Measurements from ENCODE around the gene UTF1. TPM values are rescaled to one million over a fixed set of nuclear protein-coding genes. Genes with fewer than 3 reads are reported as not detected.

The UTF1 gene
- total RNA-seq, 4 donors from 2014 or later: not detected

- no peak for ATAC-seq
- peaks cover 56% of the 10 kb centered on the region for H3K27me3 ChIP-seq
- H3K27ac ChIP-seq: no peak overlapping the region
- H3K36me3 ChIP-seq: no peaks in the 10 kb centered on the region
- peaks cover 0 to 37% (median 0%) of the 10 kb centered on the region in 3 donors for H3K9me3 ChIP-seq
- H3K4me1 ChIP-seq: no peaks in the 10 kb centered on the region
- TF ChIP-seq CTCF (IDR thresholded peaks at IDR 0.05) (no peak), EP300 (IDR thresholded peaks at IDR 0.05) (no peak), POLR2A (IDR thresholded peaks at IDR 0.05) (no peak), POLR2AphosphoS5 (IDR thresholded peaks at IDR 0.05) (no peak)
- no peak overlapping the region for H3K4me3 ChIP-seq
- WGBS, 2 donors (ENCODE audit: low coverage in 1 of 2): 95% methylated on average over 4 of the region's 10 CpGs; no CpG with 5 or more reads in 1 of the 2 donors
These were observed 39.8 kb upstream of the UTF1 start for GRCh38 chr10:133190225-133190624.

DNA sequence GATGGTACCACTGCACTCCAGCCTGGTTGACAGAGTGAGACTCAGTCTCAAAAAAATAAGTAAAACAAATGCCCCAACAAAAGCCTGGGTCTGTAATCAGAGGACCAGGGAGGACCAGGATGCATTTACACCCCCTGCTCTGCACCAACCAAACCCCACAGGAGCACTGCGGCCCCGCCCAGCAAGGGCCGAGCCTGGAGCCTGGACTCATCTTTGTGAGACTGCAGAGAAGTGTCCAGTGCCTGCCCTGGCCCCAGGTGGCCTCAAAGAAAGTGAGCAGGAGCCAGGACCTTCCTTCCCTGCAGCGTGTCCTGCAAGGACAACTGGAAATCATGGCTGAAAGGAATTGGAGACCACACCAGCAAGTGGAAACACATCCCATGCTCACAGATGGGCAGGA is 38.4 kb upstream of the UTF1 start:
- Histone ChIP-seq H3K4me1 (no peaks in the 10 kb centered on the region), H3K36me3 (no peaks in the 10 kb centered on the region), H3K4me3 (no peak overlapping the region), H3K27me3 (peaks cover 47% of the 10 kb centered on the region), H3K27ac (no peak overlapping the region), H3K9me3 (peaks cover 0 to 37% (median 0%) of the 10 kb centered on the region in 3 donors)
- WGBS, 2 donors (ENCODE audit: low coverage in 1 of 2): no CpG with 5 or more reads among the region's 4 CpGs
- ATAC-seq: no peak
- TF ChIP-seq EP300 (IDR thresholded peaks at IDR 0.05) (no peak), CTCF (IDR thresholded peaks at IDR 0.05) (no peak), POLR2AphosphoS5 (IDR thresholded peaks at IDR 0.05) (no peak), POLR2A (IDR thresholded peaks at IDR 0.05) (no peak)

- Histone ChIP-seq H3K36me3 (no peaks in the 10 kb centered on the region), H3K9me3 (peaks cover 0 to 37% (median 0%) of the 10 kb centered on the region in 3 donors), H3K27ac (no peak overlapping the region), H3K4me3 (no peak overlapping the region), H3K4me1 (no peaks in the 10 kb centered on the region), H3K27me3 (peaks cover 39% of the 10 kb centered on the region)
- TF ChIP-seq CTCF (IDR thresholded peaks at IDR 0.05): no peak
- no peak for TF ChIP-seq POLR2AphosphoS5 (IDR thresholded peaks at IDR 0.05)
- 84 to 85% methylated on average over 3 to 4 of the region's 4 CpGs for WGBS, 2 donors (ENCODE audit: low coverage in 1 of 2)
- ATAC-seq: no peak
These were observed 35.9 kb upstream of the UTF1 start for GRCh38 chr10:133194151-133194550.

GRCh38 chr10:133195096-133195495 is 34.9 kb upstream of the UTF1 start:
- no CpG with 5 or more reads among the region's 19 CpGs for WGBS, 2 donors (ENCODE audit: low coverage in 1 of 2)
- ATAC-seq: no peak
- Histone ChIP-seq H3K4me3 (no peak overlapping the region), H3K4me1 (no peaks in the 10 kb centered on the region), H3K9me3 (peaks cover 0 to 37% (median 0%) of the 10 kb centered on the region in 3 donors), H3K36me3 (no peaks in the 10 kb centered on the region), H3K27ac (no peak overlapping the region), H3K27me3 (peaks cover 35% of the 10 kb centered on the region)
- TF ChIP-seq EP300 (IDR thresholded peaks at IDR 0.05): no peak
- TF ChIP-seq POLR2AphosphoS5 (IDR thresholded peaks at IDR 0.05): no peak
- no peak for TF ChIP-seq POLR2A (IDR thresholded peaks at IDR 0.05)
- TF ChIP-seq CTCF (IDR thresholded peaks at IDR 0.05): no peak

- Histone ChIP-seq H3K27me3 (peaks cover 38% of the 10 kb centered on the region), H3K4me3 (no peak overlapping the region), H3K36me3 (no peaks in the 10 kb centered on the region), H3K27ac (no peak overlapping the region), H3K9me3 (peaks cover 0 to 37% (median 0%) of the 10 kb centered on the region in 3 donors), H3K4me1 (no peaks in the 10 kb centered on the region)
- no CpG with 5 or more reads among the region's 23 CpGs for WGBS, 2 donors (ENCODE audit: low coverage in 1 of 2)
- no peak for ATAC-seq
- TF ChIP-seq POLR2AphosphoS5 (IDR thresholded peaks at IDR 0.05): no peak
- no peak for TF ChIP-seq POLR2A (IDR thresholded peaks at IDR 0.05)
- no peak for TF ChIP-seq CTCF (IDR thresholded peaks at IDR 0.05)
- no peak for TF ChIP-seq EP300 (IDR thresholded peaks at IDR 0.05)
These were observed 34.4 kb upstream of the UTF1 start for GRCh38 chr10:133195611-133196010.
